HG02884 (cell line): Measurements from ENCODE around the gene JAKMIP2.

Source experiments
- ATAC-seq: cut with Tn5 transposase; IDR thresholded peaks from one replicate; pipeline ENCODE4 v1.9.1; 2021; ENCODE audit warnings: mild to moderate bottlenecking, moderate library complexity; ENCODE audit not compliant: unreplicated experiment

The JAKMIP2 gene

GRCh38 chr5:147704544-147704943 is 78.0 kb downstream of the JAKMIP2 start:
- no peak for ATAC-seq

GRCh38 chr5:147701468-147701867 is 81.1 kb downstream of the JAKMIP2 start:
- no peak for ATAC-seq

GRCh38 chr5:147699496-147700088 is 82.9 kb downstream of the JAKMIP2 start:
- no peak for ATAC-seq

GRCh38 chr5:147697380-147697779 is 85.1 kb downstream of the JAKMIP2 start:
- no peak for ATAC-seq

GRCh38 chr5:147694772-147695171 is 87.8 kb downstream of the JAKMIP2 start:
- no peak for ATAC-seq

- ATAC-seq, result no peak
Observed at GRCh38 chr5:147693233-147693632, 89.3 kb downstream of the JAKMIP2 start.

- ATAC-seq, result no peak
Observed at GRCh38 chr5:147691130-147691529, 91.4 kb downstream of the JAKMIP2 start.

- ATAC-seq, result no peak
Observed at GRCh38 chr5:147690595-147690994, 91.9 kb downstream of the JAKMIP2 start.

- ATAC-seq, result no peak
Observed at GRCh38 chr5:147689426-147689825, 93.1 kb downstream of the JAKMIP2 start.

GRCh38 chr5:147688656-147689356 is 93.7 kb downstream of the JAKMIP2 start:
- no peak for ATAC-seq

GRCh38 chr5:147687118-147687517 is 95.4 kb downstream of the JAKMIP2 start:
- no peak for ATAC-seq

GRCh38 chr5:147686421-147686820 is 96.1 kb downstream of the JAKMIP2 start:
- no peak for ATAC-seq

- no peak for ATAC-seq
Observed at GRCh38 chr5:147685993-147686392, 96.5 kb downstream of the JAKMIP2 start.

GRCh38 chr5:147675168-147675567 is 107.4 kb downstream of the JAKMIP2 start:
- no peak for ATAC-seq

GRCh38 chr5:147674411-147674810 is 108.1 kb downstream of the JAKMIP2 start:
- ATAC-seq, result no peak

GRCh38 chr5:147673791-147674190 is 108.7 kb downstream of the JAKMIP2 start:
- no peak for ATAC-seq

- no peak for ATAC-seq
Observed at GRCh38 chr5:147673266-147673665, 109.3 kb downstream of the JAKMIP2 start.

- ATAC-seq, result no peak
Observed at GRCh38 chr5:147671365-147671764, 111.2 kb downstream of the JAKMIP2 start.

- no peak for ATAC-seq
Observed at GRCh38 chr5:147670815-147671214, 111.7 kb downstream of the JAKMIP2 start.

GRCh38 chr5:147669169-147669869 is 113.2 kb downstream of the JAKMIP2 start:
- ATAC-seq, result no peak

GRCh38 chr5:147668385-147668784 is 114.1 kb downstream of the JAKMIP2 start:
- no peak for ATAC-seq

- no peak for ATAC-seq
Observed at GRCh38 chr5:147667363-147667762, 115.2 kb downstream of the JAKMIP2 start.
